ENCODE results near the gene RNF141.

RNF141 gene

DNA sequence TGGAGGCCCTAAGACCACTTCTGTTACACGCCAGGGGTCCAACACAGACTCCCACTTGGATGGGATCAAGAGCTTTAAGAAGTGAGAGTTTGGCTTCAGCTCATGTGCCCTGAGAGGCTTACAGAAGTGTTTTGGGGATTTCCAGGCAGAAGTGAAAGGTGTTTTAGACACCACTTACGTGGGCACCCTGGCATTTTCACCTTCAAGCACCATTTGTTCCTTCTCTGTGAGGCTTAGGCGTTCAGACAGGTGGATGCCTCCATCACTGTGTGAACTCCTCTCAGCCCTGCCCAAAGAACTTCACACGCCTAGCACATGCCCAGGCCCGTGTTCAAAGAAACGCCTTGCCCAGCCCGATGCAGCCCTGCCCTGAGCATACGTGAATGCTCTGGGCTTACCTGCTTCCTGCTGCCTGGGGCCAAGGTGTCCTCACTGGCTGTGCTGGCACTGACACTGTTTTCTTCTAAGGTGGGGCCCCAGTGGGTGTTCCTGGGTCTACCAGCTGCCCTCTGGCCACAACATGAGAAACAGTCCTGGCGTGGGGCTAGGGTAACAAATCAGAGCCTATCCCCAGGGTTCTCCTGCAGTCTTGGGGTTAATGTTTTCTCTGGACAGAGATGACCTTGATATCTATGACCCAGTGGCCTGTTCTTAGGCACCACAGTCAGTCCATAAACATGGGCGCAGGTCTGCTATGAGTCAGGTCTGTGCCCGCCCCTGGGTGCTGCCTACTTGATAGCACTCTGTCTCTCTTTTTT is 51.9 kb downstream of the RNF141 start:
- Histone ChIP-seq H3K23ac (ENCODE audit: low read depth, low read length, poor library complexity) (no peak overlapping the region), H2BK12ac (ENCODE audit: low read length) (no peak overlapping the region), H3K18ac (ENCODE audit: low read length) (peak overlapping the region; percentile 24), H2AFZ (ENCODE audit: low read length) (no peak overlapping the region), H3K9me3 (replicated peaks in 1 of 2; ENCODE audit: control insufficient read depth in 2 of 2, insufficient read depth in 1 of 2, low read depth in 1 of 2, low read length in 2 of 2) (peaks cover 0 to 3% of the 10 kb centered on the region in 2 donors), H3K4me2 (ENCODE audit: insufficient read depth, low read length, poor library complexity, severe bottlenecking) (no peak overlapping the region), H2AK5ac (ENCODE audit: low read depth, low read length) (no peak overlapping the region), H4K8ac (ENCODE audit: low read depth, low read length) (no peak overlapping the region), H3K27me3 (ENCODE audit: control insufficient read depth in 3 of 3, insufficient read depth in 3 of 3, low read depth in 1 of 3, low read length in 3 of 3) (no peaks in the 10 kb centered on the region), H3K27ac (replicated peaks; ENCODE audit: low read length) (no peak overlapping the region), H3K4me3 (ENCODE audit: low read length in 2 of 2) (no peak overlapping the region), H2BK120ac (ENCODE audit: low read depth, low read length) (no peak overlapping the region), H3K14ac (ENCODE audit: low read length) (no peak overlapping the region), H3K4ac (ENCODE audit: low read length) (no peak overlapping the region), H4K91ac (ENCODE audit: low read depth, low read length, poor library complexity) (no peak overlapping the region), H3K79me1 (ENCODE audit: low read depth, low read length) (no peaks in the 10 kb centered on the region), H2BK15ac (ENCODE audit: low read length) (no peak overlapping the region), H2BK5ac (ENCODE audit: low read length) (no peak overlapping the region), H3K36me3 (replicated peaks in 1 of 2; ENCODE audit: control insufficient read depth in 2 of 2, insufficient read depth in 2 of 2, low read length in 2 of 2) (no peaks in the 10 kb centered on the region), H3K9ac (ENCODE audit: low read depth, low read length, poor library complexity) (no peak overlapping the region), H3K4me1 (ENCODE audit: control insufficient read depth in 2 of 2, insufficient read depth in 1 of 2, low read depth in 1 of 2, low read length in 2 of 2) (peaks cover 8 to 13% of the 10 kb centered on the region in 2 donors)
- WGBS, 2 donors (ENCODE audit: extremely low coverage in 2 of 2, insufficient read length in 2 of 2, insufficient replicate concordance in 1 of 2) = no CpG with 5 or more reads among the region's 11 CpGs
- no peak for DNase-seq (ENCODE audit: low spot score)

DNA sequence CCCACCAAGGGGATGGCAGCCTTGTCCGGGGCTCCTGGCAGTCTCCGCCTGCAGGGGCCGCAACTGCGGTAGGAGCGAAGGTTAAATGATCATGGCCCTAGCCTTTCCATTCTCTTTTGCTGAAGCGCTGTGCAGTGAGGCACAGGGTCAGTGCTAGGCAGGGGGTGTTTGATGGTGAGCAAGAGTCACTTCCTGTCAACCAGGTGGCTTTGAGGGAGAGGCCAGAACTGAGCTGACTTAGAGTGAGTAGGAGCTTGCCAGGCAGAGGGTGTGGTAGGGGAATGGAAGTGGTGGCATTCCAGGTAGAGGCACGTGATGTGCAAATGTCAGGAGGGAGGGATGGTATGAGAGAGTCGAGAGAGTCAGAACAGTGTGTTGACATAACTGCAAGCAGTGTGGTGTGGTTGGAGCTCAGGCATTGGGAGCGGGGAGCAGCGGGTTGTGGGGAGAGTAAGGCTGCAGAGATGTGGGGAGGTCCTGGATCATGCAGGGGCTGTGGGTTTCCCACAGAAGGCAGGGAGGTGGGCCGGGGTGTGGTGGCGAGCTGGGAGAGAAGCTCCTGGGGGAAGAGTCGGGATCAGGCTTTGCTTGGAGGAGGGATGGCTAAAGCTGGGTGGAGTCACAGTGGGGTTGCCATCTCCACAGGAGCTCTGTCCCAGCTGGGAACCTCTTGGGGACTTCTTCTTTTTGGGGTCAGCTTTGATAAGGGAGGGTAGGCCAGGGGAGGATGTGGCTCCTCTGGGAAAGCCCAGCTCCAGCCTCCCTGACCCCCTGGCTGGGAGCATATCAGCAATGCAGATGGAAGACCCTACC is 52.7 kb downstream of the RNF141 start:
- H4K91ac ChIP-seq (ENCODE audit: low read depth, low read length, poor library complexity) = no peak overlapping the region
- H3K4ac ChIP-seq (ENCODE audit: low read length) = no peak overlapping the region
- no peak overlapping the region for H3K9ac ChIP-seq (ENCODE audit: low read depth, low read length, poor library complexity)
- no peaks in the 10 kb centered on the region for H3K36me3 ChIP-seq (replicated peaks in 1 of 2; ENCODE audit: control insufficient read depth in 2 of 2, insufficient read depth in 2 of 2, low read length in 2 of 2)
- DNase-seq (ENCODE audit: low spot score) = no peak
- no peak overlapping the region for H3K23ac ChIP-seq (ENCODE audit: low read depth, low read length, poor library complexity)
- H3K79me1 ChIP-seq (ENCODE audit: low read depth, low read length) = no peaks in the 10 kb centered on the region
- no peak overlapping the region for H3K4me3 ChIP-seq (ENCODE audit: low read length in 2 of 2)
- no CpG with 5 or more reads among the region's 13 CpGs for WGBS, 2 donors (ENCODE audit: extremely low coverage in 2 of 2, insufficient read length in 2 of 2, insufficient replicate concordance in 1 of 2)
- no peak overlapping the region for H2AK5ac ChIP-seq (ENCODE audit: low read depth, low read length)
- H3K27ac ChIP-seq (replicated peaks; ENCODE audit: low read length) = no peak overlapping the region
- H3K18ac ChIP-seq (ENCODE audit: low read length) = no peak overlapping the region
- no peaks in the 10 kb centered on the region for H3K27me3 ChIP-seq (ENCODE audit: control insufficient read depth in 3 of 3, insufficient read depth in 3 of 3, low read depth in 1 of 3, low read length in 3 of 3)
- peaks cover 8 to 13% of the 10 kb centered on the region in 2 donors for H3K4me1 ChIP-seq (ENCODE audit: control insufficient read depth in 2 of 2, insufficient read depth in 1 of 2, low read depth in 1 of 2, low read length in 2 of 2)
- H2BK5ac ChIP-seq (ENCODE audit: low read length) = no peak overlapping the region
- H4K8ac ChIP-seq (ENCODE audit: low read depth, low read length) = no peak overlapping the region
- H2BK15ac ChIP-seq (ENCODE audit: low read length) = peak overlapping the region; percentile 2
- peak overlapping the region; percentile 26 for H3K14ac ChIP-seq (ENCODE audit: low read length)
- H3K4me2 ChIP-seq (ENCODE audit: insufficient read depth, low read length, poor library complexity, severe bottlenecking) = no peak overlapping the region
- no peak overlapping the region for H2BK12ac ChIP-seq (ENCODE audit: low read length)
- H2BK120ac ChIP-seq (ENCODE audit: low read depth, low read length) = no peak overlapping the region
- no peaks in the 10 kb centered on the region for H3K9me3 ChIP-seq (replicated peaks in 1 of 2; ENCODE audit: control insufficient read depth in 2 of 2, insufficient read depth in 1 of 2, low read depth in 1 of 2, low read length in 2 of 2)
- H2AFZ ChIP-seq (ENCODE audit: low read length) = peak overlapping the region; percentile 36

DNA sequence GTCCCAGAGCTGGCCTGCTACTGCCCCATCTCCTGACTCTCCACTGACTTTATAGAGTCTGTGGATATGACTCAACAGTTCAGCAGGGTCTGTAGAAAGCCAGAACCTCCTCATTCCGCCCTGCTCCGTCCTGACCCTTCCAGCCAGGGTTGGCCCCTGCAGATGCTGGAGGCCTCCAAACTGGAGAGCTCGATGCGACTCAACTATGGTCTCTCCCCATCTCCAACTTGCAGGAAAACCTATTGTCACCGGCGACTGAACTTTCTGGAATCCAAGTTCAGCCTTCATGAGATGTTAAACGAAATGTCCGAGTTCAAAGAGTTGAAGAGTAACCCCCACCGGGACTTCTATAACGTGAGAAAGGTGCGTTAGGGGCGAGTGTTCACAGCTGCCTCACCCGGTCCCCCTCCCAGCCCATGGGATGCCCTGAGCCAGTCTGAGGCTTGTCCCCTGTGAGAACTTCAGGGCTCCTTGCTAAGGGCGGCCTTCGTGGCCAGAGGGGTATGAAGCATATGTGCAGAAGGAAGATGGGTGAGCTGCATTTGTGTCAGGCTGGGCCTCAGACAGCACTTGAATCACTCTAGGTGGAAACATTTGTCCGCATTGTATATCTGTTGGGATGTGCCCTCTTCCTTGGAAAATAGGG is 53.9 kb downstream of the RNF141 start:
- no peak overlapping the region for H3K23ac ChIP-seq (ENCODE audit: low read depth, low read length, poor library complexity)
- H3K18ac ChIP-seq (ENCODE audit: low read length) = no peak overlapping the region
- no peak overlapping the region for H2AK5ac ChIP-seq (ENCODE audit: low read depth, low read length)
- H3K4me1 ChIP-seq (ENCODE audit: control insufficient read depth in 2 of 2, insufficient read depth in 1 of 2, low read depth in 1 of 2, low read length in 2 of 2) = peaks cover 8 to 13% of the 10 kb centered on the region in 2 donors
- DNase-seq (ENCODE audit: low spot score) = no peak
- WGBS, 2 donors (ENCODE audit: extremely low coverage in 2 of 2, insufficient read length in 2 of 2, insufficient replicate concordance in 1 of 2) = no CpG with 5 or more reads among the region's 16 CpGs
- no peak overlapping the region for H3K4me2 ChIP-seq (ENCODE audit: insufficient read depth, low read length, poor library complexity, severe bottlenecking)
- no peak overlapping the region for H3K4ac ChIP-seq (ENCODE audit: low read length)
- no peak overlapping the region for H2BK120ac ChIP-seq (ENCODE audit: low read depth, low read length)
- no peak overlapping the region for H4K8ac ChIP-seq (ENCODE audit: low read depth, low read length)
- H3K14ac ChIP-seq (ENCODE audit: low read length) = no peak overlapping the region
- no peaks in the 10 kb centered on the region for H3K36me3 ChIP-seq (replicated peaks in 1 of 2; ENCODE audit: control insufficient read depth in 2 of 2, insufficient read depth in 2 of 2, low read length in 2 of 2)
- no peak overlapping the region for H3K4me3 ChIP-seq (ENCODE audit: low read length in 2 of 2)
- H4K91ac ChIP-seq (ENCODE audit: low read depth, low read length, poor library complexity) = no peak overlapping the region
- no peak overlapping the region for H3K27ac ChIP-seq (replicated peaks; ENCODE audit: low read length)
- no peak overlapping the region for H2BK15ac ChIP-seq (ENCODE audit: low read length)
- H3K27me3 ChIP-seq (ENCODE audit: control insufficient read depth in 3 of 3, insufficient read depth in 3 of 3, low read depth in 1 of 3, low read length in 3 of 3) = no peaks in the 10 kb centered on the region
- H2AFZ ChIP-seq (ENCODE audit: low read length) = no peak overlapping the region
- H3K9me3 ChIP-seq (replicated peaks in 1 of 2; ENCODE audit: control insufficient read depth in 2 of 2, insufficient read depth in 1 of 2, low read depth in 1 of 2, low read length in 2 of 2) = no peaks in the 10 kb centered on the region
- no peak overlapping the region for H2BK12ac ChIP-seq (ENCODE audit: low read length)
- H2BK5ac ChIP-seq (ENCODE audit: low read length) = no peak overlapping the region
- no peaks in the 10 kb centered on the region for H3K79me1 ChIP-seq (ENCODE audit: low read depth, low read length)
- no peak overlapping the region for H3K9ac ChIP-seq (ENCODE audit: low read depth, low read length, poor library complexity)

Data from neuronal stem cell (in vitro differentiated cells).